Peyer's patch (tissue), 4 donors: ENCODE measurements around the gene TMPRSS15.

ENCODE experiments used
- CTCF ChIP-seq, 6 experiments: fragments of 450-650 bp in 4 of 6; fragments of 200-600 bp in 2 of 6; sonication (generic) in 1 of 6; IDR thresholded peaks; one replicate each; pipeline ENCODE4 v1.5.1; 2017 to 2019; ENCODE audit warnings: antibody characterized with exemption in 6 of 6, mild to moderate bottlenecking in 3 of 6, moderate library complexity in 1 of 6
- POLR2A ChIP-seq, 2 donors: fragments of 450-650 bp; IDR thresholded peaks; one replicate each; pipeline ENCODE4 v1.5.1; 2017; ENCODE audit warnings: antibody characterized with exemption in 2 of 2, mild to moderate bottlenecking in 2 of 2, moderate library complexity in 2 of 2

GRCh38 chr21:18245464-18245967 is 158.1 kb downstream of the TMPRSS15 start:
- TF ChIP-seq CTCF (IDR thresholded peaks at IDR 0.05) (no peak), POLR2A (IDR thresholded peaks at IDR 0.05) (no peak)
